ACC112 (cell line): ENCODE measurements around the gene CPXM2.
"Not testable (repeated sequence)": the region's sequence is repeated elsewhere in the genome, so short reads cannot be mapped to it uniquely, and the experiment has no call there.

Experiments used
- H2AFZ ChIP-seq: fragments of 200-600 bp; sonication (generic); one replicate; pipeline ENCODE4 v1.6.0; 2017; ENCODE audit warnings: antibody characterized with exemption, low read length; ENCODE audit not compliant: unreplicated experiment
- H3K27ac ChIP-seq: fragments of 200-600 bp; sonication (generic); 2 replicates; pipeline ENCODE4 v1.5.1; 2014; ENCODE audit warnings: low read depth, mild to moderate bottlenecking, antibody characterized with exemption, low read length, moderate library complexity
- H3K27me3 ChIP-seq: fragments of 200-600 bp; sonication (generic); 2 replicates; pipeline ENCODE4 v1.6.1; 2014; ENCODE audit warnings: mild to moderate bottlenecking, antibody characterized with exemption, low read length, moderate library complexity, mixed read lengths; ENCODE audit not compliant: insufficient read depth
- H3K36me3 ChIP-seq: fragments of 200-600 bp; sonication (generic); 2 replicates; pipeline ENCODE4 v1.6.1; 2016; ENCODE audit warnings: mild to moderate bottlenecking, antibody characterized with exemption, low read length, moderate library complexity, mixed read lengths; ENCODE audit not compliant: insufficient read depth
- H3K4me1 ChIP-seq: fragments of 200-600 bp; sonication (generic); one replicate; pipeline ENCODE4 v1.6.1; 2016; ENCODE audit warnings: low read length, mixed read lengths; ENCODE audit not compliant: insufficient read depth, unreplicated experiment, control insufficient read depth
- H3K4me3 ChIP-seq: fragments of 200-600 bp; sonication (generic); 2 replicates; pipeline ENCODE4 v1.5.1; 2014; ENCODE audit warnings: mild to moderate bottlenecking, low read depth, low read length
- H3K79me2 ChIP-seq: fragments of 200-600 bp; sonication (generic); one replicate; pipeline ENCODE4 v1.6.0; 2016; ENCODE audit warnings: low read length; ENCODE audit not compliant: control insufficient read depth, unreplicated experiment, insufficient read depth

The CPXM2 gene

DNA sequence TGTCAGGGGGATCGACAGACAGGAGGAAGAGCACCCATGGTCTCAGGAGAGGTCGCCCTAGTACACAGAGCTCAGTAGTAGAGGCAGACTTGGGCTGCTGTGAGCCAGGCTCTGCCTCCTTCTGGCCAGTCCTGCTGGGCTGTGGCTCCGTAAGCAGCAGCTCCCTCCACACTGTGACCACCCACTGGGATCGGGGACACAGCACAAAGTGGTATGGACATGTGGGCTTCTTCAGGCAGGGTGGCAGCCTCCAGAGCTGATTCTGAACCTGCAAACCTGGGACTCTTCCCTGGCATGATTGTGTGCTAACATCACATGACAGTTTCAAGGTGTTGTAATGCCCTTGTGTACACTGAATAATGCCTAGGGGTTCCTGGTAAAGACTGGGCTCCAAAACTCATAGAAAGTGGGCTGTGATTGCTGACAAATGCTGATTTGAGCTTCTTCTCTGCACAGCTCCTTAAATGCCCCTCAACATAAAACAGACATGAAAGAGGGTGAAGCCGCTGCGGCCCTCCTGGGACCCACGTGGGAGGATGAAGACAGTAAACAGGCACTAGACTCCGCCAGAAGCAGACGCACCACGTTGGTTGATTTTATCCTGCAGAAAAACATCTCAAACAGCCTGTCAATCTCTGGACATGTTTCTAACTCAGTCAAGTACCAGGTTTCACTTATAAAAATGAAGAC, 148.7 kb downstream of the CPXM2 start:
- Histone ChIP-seq H2AFZ (no peak overlapping the region), H3K4me3 (no peak overlapping the region), H3K4me1 (no peaks in the 10 kb centered on the region), H3K27ac (no peak overlapping the region), H3K79me2 (no peaks in the 10 kb centered on the region), H3K36me3 (no peaks in the 10 kb centered on the region), H3K27me3 (no peaks in the 10 kb centered on the region)

DNA sequence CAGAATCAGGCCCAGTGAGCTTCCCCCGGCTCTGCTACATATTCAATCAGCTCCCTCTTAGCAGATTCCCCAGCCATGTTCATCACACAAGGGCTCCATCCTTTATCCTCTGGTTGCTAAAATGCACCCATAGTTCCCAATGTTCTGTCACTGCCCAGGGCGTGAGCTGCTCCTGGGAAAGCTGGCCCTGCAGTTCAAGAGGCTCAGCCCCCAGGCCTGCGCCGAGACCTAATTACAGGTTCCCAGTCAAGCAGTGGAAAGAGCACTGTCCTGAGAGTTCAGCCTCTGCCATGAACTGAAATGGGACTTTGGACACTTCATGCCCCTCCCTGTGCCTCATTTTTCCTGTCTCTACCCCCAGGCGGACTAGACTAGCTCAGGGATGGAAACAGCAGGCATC, 149.9 kb downstream of the CPXM2 start:
- H3K36me3 ChIP-seq, result no peaks in the 10 kb centered on the region
- no peak overlapping the region for H3K27ac ChIP-seq
- no peaks in the 10 kb centered on the region for H3K4me1 ChIP-seq
- H2AFZ ChIP-seq, result no peak overlapping the region
- H3K79me2 ChIP-seq, result no peaks in the 10 kb centered on the region
- H3K27me3 ChIP-seq, result no peaks in the 10 kb centered on the region
- H3K4me3 ChIP-seq, result no peak overlapping the region

DNA sequence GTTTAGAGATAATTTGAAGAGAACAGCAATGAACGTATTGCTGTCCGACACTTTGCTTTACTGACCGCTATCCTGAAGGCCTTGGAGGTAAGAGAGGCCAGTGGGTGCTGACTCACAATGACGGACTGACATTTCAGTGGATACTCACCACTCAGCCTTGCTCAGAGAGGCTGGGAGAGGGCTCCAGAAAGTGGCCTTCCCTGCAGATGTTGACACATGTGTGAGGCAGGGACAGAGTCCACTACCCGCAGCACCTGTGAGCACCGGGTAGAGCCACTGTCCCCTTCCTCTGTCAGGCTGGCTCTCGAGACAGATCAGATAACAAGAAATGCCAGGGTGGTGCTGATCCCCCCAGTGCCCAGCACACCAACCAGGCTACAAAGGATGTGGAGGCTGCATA, 150.5 kb downstream of the CPXM2 start:
- H3K27me3 ChIP-seq, result no peaks in the 10 kb centered on the region
- no peaks in the 10 kb centered on the region for H3K36me3 ChIP-seq
- no peak overlapping the region for H2AFZ ChIP-seq
- no peak overlapping the region for H3K27ac ChIP-seq
- H3K79me2 ChIP-seq, result no peaks in the 10 kb centered on the region
- no peak overlapping the region for H3K4me3 ChIP-seq
- no peaks in the 10 kb centered on the region for H3K4me1 ChIP-seq

DNA sequence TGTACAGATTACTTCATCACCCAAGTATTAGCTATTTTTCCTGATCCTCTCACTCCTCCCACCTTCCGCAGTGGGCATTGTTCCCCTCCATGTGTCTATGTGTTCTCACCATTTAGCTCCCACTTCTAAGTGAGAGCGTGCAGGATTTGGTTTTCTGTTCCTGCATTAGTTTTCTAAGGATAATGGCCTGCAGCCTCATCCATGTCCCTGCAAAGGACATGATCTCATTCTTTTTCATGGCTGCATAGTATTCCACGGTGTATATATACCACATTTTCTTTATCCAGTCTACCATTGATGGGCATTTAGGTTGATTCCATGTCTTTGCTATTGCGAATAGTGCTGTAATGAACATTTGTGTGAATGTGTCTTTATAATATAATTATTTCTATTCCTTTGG, 154.7 kb downstream of the CPXM2 start:
- not testable (repeated sequence) for H3K79me2 ChIP-seq, H3K36me3 ChIP-seq, H3K27ac ChIP-seq, H3K4me1 ChIP-seq, H2AFZ ChIP-seq, H3K27me3 ChIP-seq, H3K4me3 ChIP-seq

DNA sequence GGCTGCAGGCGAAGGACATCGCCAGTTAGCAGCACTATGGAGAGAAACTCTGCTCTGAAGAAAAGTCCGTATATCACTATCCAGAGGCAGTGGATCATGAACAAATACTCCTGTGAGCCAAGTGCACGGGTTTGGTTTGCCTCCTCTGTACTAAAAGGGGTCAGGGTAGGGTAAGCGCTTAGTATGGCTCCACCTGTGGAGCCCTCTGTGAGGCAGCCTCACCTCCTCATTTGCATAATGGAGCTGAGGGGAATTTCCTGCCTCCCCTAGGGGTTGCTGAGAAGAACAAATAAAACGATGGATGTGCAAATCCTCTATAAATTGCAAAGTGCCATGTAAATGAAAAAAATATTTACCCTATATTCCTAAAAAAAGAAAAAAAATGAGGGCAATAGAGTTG, 162.1 kb downstream of the CPXM2 start:
- no peaks in the 10 kb centered on the region for H3K27me3 ChIP-seq
- H3K4me3 ChIP-seq, result no peak overlapping the region
- no peaks in the 10 kb centered on the region for H3K4me1 ChIP-seq
- H3K27ac ChIP-seq, result no peak overlapping the region
- no peaks in the 10 kb centered on the region for H3K36me3 ChIP-seq
- no peaks in the 10 kb centered on the region for H3K79me2 ChIP-seq
- H2AFZ ChIP-seq, result no peak overlapping the region

DNA sequence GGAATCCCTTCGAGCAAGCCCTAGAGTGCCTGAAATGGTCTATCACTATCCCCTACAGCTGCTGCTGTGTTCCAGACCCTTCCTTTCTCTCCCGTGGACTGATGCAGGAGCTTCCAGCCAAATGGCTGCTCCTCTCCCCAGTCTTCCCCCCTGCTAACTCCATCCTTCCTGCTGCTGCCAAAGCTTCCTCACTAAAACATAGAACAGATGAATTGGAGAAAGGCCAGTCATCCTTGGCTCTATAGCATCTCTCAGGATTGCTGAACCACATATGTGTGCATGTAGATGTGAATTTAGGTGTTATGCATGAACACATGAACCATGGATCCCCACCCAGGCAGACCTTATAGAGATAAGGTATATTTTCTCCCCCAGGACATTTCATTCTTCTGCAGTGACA, 164.8 kb downstream of the CPXM2 start:
- H3K4me1 ChIP-seq, result no peaks in the 10 kb centered on the region
- H3K36me3 ChIP-seq, result no peaks in the 10 kb centered on the region
- H3K4me3 ChIP-seq, result no peak overlapping the region
- H2AFZ ChIP-seq, result no peak overlapping the region
- H3K27me3 ChIP-seq, result no peaks in the 10 kb centered on the region
- no peak overlapping the region for H3K27ac ChIP-seq
- no peaks in the 10 kb centered on the region for H3K79me2 ChIP-seq

DNA sequence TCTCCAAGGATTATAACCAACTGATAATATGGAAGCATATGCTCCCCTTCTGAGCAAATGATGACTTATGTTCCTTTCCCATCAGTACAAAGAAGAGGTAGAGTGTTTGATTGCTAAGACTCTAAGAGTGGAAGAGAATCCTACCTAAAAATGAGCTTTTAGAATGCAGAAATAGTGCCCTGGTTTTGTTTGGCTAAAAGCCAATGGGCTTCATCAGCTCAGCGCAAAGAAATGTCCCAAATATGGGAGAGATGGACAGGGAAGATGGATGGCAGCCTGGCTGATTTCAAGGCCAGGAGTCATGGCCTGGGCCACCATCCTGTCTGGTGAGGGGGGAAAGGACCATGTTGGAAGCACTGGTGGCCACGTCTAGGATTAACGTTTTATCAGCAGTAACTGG, 165.2 kb downstream of the CPXM2 start:
- H3K4me3 ChIP-seq, result no peak overlapping the region
- H3K27me3 ChIP-seq, result no peaks in the 10 kb centered on the region
- no peaks in the 10 kb centered on the region for H3K79me2 ChIP-seq
- H3K4me1 ChIP-seq, result no peaks in the 10 kb centered on the region
- H3K36me3 ChIP-seq, result no peaks in the 10 kb centered on the region
- H2AFZ ChIP-seq, result no peak overlapping the region
- no peak overlapping the region for H3K27ac ChIP-seq

DNA sequence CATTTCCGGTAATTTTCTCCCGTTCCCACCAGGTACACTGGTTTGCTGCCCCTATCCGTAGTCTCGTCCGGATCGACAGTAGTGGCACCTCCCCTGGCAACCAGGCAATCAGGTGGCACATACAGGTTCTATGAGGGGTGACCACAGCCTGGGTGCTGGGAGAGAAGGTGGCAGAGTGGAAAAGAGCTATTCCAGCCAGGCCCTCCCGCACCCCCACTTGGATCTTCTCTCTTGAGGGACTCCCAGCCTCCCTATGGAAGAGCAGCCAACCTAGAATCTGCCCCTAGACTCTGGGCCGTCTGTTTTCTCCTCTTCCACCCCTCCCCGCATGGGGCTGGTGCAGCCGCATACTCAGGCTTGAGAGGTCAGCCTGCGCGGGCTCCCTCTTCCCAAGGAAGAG, 166.9 kb downstream of the CPXM2 start:
- Histone ChIP-seq H3K27ac (no peak overlapping the region), H2AFZ (no peak overlapping the region), H3K36me3 (no peaks in the 10 kb centered on the region), H3K4me1 (no peaks in the 10 kb centered on the region), H3K79me2 (no peaks in the 10 kb centered on the region), H3K27me3 (no peaks in the 10 kb centered on the region), H3K4me3 (no peak overlapping the region)

DNA sequence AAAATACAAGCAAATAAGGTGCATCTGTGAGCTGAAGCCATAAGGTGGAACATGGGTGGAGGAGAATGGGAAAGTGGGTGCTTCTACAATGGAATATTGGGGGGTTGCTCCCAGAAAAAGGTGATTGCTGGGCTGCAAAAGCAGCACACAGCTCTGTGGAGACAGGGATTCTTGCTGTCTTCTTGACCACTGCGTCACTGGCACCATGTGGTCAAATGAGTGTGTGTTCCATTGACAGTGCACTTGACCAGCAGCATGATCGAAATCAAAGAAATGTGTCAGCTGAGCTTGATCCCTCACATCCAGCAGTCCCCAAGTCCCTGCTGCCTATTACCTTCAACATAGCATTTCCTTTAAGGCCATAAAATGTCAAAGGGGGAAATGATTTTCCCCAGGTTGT, 169.3 kb downstream of the CPXM2 start:
- Histone ChIP-seq H2AFZ (no peak overlapping the region), H3K79me2 (no peaks in the 10 kb centered on the region), H3K4me3 (no peak overlapping the region), H3K27ac (no peak overlapping the region), H3K36me3 (no peaks in the 10 kb centered on the region), H3K27me3 (no peaks in the 10 kb centered on the region), H3K4me1 (no peaks in the 10 kb centered on the region)

DNA sequence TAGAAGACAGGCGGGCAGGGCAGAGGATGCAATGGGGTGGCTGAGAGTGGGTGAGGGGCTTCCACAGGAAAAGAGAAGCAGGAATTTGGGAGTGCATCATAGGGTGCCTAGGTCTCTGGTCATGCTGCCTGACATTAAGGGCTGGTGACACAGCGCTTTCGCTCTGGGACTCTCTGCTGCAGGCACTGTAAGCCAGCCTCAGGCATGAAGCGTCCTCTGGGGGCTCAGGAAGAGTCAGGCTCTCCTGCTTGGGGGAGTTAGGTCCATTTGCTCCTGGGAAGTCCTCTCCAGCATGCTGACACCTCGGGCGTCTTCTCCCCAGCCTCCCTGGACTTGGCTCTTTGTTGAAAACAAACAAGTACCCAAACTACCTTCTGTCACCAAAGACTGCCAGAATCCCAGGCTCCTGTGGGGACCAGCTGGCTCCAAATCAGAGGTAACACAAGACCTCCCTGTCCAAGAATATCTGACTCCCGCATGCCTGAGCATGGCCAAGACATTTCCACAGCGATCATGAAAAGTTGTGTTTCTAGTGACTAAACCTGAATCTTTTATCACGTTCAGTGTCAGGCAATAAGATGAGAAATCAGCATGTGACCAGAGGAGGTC, 170.1 kb downstream of the CPXM2 start:
- Histone ChIP-seq H3K79me2 (no peaks in the 10 kb centered on the region), H3K4me3 (no peak overlapping the region), H3K27ac (no peak overlapping the region), H3K4me1 (no peaks in the 10 kb centered on the region), H3K36me3 (no peaks in the 10 kb centered on the region), H2AFZ (no peak overlapping the region), H3K27me3 (no peaks in the 10 kb centered on the region)

DNA sequence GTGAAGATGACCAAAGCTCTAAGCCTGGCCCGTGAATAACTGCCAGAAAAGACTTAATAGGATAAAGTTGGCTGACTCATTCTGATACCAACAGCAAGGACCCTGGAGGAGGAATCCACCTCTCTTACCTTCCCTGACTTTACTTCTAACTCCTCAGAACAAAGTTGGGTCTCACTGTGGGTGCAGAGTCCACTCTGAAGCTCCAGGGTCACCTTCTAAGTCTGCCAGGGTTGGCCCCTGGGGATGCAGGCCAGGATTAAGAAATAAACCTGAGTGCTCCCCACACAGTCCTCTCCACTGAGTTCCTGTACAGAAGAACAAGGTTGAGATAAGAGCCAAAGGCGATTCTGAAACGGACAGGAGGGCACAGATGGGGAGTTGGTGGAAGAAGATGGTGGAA, 171.1 kb downstream of the CPXM2 start:
- no peak overlapping the region for H3K27ac ChIP-seq
- H2AFZ ChIP-seq, result no peak overlapping the region
- no peak overlapping the region for H3K4me3 ChIP-seq
- H3K36me3 ChIP-seq, result no peaks in the 10 kb centered on the region
- no peaks in the 10 kb centered on the region for H3K79me2 ChIP-seq
- no peaks in the 10 kb centered on the region for H3K27me3 ChIP-seq
- no peaks in the 10 kb centered on the region for H3K4me1 ChIP-seq
